Activated CD4-positive, CD25-positive, alpha-beta regulatory T cell treated with anti-CD3 and anti-CD28 coated beads, Interleukin-2, amount 50 U/mL, for 24 hours (primary cell): ENCODE results near the gene PDE11A.

Experiments
- ATAC-seq, 2 donors: fragments of 150-1000 bp; cut with Tn5 transposase; one replicate each; pipeline ENCODE4 v1.10.0; 2021; ENCODE audit warnings: mild to moderate bottlenecking in 1 of 2, moderate library complexity in 1 of 2

PDE11A gene

DNA sequence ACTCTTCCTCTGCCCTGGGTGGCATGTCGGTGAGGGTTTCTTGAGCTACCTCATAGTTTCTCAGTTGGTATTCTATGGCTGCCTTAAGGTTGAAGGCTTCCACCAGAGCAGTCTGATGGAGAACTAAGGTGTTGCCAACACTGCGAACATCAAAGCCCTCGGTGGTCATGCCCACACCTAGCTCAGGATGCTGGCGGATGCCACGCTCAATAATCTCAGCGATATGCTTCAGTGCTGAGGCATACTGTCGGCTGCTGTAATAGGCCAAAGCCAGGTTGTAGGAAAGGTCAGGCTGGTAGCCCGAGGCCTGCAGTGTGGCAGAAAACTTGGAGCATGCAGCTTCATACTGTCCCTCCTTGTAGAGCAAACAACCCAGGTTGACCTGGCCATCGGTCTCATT lies 454.7 kb downstream of the PDE11A start:
- no peak for ATAC-seq

DNA sequence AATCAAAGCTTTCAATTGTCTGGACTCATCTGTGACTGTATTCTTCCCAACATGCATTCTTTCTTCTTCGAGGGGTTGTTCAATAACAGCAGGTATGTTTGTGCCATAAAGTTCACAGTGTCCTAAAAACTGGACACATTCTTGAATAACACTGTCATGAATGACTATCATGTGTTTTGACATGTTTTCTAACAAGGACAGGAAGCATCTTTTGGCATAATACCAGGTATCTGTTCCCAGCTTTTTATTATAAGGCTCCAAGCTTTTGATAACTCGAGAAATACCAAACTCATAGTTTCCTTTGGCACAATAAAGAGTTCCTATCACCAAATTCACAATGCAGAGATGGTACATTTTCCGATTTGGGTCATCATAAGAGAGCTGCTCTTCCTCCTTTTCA lies 455.8 kb downstream of the PDE11A start:
- no peak for ATAC-seq

DNA sequence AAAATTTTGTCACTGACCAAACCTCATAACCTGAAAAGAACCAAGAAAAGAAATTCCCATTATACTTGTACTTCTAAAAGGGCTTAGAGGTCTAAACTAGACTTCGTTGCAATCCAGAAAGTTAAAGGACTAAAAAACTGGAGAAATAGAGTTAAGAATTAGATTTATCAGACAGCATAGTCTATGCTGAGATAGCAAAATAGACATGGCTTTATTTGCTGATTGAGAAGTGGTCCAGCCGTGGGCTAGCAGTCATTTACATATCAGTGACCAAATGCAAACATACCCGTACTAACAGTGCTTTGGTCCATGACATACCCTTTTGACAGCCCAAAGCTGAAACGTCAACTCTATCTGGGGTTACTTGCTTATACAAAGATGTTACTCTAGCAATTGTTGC lies 456.5 kb downstream of the PDE11A start:
- ATAC-seq, result no peak

DNA sequence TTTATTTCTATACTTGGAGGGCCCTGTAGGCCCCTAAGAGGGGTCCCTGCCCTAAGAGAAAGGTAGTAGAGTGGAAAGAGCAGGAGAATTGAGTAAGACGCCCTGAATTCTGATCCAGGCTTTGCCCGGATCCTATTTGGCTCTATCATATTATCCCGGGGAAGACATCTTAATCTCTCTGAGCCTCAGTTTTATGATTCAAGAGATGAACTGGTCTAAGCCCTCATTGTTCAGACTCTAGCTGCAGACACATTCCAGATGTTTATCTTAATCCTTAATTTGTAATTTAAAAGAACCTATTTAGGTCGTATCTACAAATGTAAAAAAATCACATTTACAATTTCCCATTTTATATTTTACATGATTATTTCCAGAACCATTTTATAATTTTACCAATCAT lies 459.9 kb downstream of the PDE11A start:
- no peak for ATAC-seq

DNA sequence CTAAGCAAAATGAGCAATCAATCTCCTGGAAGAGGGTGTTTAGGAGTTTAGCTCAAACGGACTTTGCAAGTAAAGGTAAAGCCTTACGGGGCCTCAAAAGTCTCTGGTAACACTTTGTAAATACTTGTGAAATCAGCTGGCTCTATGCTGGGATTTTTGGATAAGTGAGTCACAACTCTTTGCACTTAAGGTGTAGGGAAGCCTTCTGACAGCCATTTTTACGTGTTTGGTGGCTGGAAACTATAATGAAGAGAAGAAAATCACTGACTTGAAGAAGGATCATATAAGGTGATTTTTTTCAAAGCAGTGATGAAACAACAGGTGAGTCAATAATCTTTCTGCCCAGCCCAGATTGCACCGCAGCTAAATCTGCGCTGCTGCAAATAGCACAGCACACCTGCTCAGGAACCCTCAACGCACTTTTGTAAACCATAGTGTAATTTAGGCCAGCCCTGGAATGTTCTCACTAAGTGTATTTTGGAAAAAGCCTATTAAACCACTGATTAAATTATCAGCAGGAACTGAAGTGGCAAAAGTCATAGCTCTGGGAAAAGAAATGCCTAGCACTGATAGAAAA lies 461.2 kb downstream of the PDE11A start:
- no peak for ATAC-seq

DNA sequence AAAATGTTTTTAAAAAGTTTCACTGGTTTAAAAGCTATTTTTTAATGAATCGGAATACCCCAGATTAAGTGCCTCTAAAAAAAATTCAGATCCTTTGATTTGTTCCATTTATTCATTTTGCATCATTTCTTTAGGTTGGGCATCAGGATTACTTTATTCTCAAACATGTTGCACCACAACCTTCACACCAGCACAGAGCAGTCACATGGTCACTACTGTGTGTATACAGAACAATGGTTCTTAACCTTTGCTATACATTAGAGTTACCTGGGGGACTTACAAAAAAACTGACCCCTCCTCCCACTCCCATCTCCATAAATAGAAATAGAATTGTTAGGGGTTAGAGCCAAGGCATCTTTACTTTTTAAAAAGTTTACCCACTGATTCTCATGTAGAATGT lies 461.8 kb downstream of the PDE11A start:
- ATAC-seq, result no peak

DNA sequence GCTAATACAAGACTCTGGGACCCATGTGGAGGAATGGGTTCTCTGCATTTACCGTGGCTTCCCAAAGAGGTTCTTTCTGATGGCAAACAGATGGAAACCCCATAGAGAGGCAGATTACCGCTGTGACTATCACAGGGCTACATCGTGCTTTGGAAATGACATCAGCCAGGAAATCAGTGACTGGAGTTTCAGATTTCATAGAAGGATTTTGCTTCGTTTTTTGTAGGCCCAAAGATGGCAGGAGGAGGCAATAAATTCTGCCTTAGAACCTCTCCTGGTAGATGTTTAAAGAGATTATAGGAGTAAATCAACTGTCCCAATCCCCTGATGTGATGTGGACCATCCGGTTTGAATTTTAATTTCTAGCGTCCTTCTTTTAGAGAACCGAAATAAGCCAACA lies 465.9 kb downstream of the PDE11A start:
- no peak for ATAC-seq

DNA sequence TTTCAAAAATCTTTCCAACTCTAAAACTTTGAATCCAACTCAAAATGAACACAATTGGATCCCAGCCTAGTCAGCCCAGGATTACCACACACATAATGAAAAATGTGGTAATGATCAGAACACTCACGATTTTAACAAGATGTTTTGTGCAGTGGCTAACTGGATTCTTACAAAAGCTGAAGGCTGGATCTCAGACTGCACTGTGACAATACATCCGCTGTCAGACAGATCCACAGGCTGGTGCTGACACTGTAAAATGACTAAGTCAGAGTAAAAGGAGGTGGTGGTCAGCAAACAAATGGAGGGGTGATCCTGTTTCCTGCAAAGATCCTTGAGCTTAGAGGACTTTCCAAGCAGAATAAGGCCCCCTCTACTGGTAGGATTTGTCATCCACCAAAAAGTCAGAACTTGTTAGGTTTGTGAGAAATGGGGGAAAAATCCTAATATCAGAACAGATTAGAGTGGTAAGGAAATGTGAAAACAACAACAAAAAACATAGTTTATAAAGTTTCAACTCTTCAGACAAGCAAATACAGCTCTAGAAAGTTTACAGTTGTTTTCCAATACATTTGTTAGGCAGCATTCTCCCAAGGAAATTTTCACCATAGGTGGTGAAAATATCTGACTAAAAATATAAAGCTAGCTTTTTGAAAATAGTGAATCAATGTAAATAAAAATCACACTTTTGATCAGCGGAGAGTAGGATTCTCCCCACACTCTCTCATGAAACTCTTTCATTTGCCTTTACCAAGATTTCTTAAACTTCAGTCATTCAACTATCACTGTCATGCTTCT lies 468.1 kb downstream of the PDE11A start:
- ATAC-seq, result no peak

DNA sequence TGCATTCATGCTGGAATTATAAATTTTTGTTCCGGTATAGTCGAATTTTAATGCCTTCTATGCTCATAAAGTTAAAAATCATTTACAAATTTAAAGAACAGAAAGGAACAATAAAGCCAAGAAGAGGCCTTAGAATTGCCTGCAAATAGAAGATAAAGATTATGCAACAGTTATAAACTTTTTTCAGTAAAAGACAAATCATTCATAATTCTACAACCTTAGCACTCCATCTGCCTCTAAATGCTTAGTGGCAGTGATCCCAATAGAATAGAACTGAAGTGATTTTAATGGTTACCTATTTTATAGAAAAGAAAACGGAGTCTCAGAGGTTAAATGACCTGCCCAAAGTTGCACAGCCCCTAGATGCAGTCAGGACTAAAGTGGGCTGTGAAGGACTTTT lies 468.8 kb downstream of the PDE11A start:
- no peak for ATAC-seq

DNA sequence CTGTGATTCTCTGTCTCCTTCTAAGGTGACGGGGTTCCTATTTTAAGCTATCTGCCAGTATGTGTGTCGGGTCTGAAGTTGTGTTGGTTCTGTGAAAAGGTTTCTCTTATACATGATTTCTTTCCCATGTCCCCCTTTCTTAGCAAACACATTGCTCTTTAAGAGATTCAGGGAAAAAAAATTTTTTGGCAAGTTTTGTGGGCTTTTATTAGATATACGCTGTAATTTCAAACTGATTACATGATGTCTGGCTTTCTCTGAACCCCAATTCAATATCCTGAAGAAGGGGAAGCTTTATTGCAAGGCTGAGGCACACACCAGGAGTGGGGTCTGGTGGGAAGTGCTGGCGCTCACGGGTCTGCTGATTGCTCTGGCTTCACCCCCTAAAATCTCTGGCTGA lies 469.4 kb downstream of the PDE11A start:
- ATAC-seq, result no peak

DNA sequence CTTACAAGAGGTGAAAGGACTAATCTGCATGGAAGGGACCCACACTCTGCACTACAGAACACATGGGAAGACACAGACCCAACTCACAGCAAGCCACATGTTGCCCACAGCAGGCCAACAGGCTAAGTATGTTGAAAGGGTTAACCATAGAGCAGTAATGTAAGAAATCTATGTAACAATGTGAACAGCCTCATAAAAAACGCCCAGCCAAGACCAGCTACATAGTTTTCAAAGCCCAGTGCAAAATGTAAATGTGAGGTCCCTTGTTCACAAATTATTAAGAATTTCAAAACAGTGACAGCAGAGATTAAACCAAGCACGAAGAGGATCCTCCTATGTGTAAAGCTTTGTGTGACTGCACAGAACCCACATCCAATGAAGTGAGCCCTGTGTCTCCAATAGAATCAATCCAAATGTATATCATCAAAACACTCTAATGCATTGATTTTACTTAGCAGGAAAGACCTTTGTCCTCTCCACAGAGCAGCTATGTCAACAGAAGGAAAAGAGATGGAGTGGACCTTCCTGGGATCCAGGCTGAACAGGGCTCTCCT lies 469.9 kb downstream of the PDE11A start:
- no peak for ATAC-seq

DNA sequence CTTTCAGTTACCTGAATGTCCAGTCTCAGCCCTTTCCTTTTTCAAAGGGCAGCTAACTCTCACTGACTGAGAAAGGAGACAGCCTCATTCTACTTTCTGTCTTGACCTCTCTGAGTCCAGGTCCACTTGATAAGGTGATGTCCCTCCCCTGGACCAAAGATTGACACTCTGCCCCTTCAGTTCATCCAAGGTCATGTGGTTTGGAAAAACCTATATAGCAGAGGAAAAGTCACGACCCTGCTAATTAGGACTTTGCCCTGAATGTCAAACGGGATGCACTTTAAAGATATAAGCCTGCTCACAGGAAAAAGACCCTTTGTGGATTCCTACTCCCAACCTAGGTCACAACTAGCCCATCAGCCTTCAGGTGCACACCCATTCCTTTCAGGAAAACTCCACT lies 471.7 kb downstream of the PDE11A start:
- ATAC-seq, result no peak

DNA sequence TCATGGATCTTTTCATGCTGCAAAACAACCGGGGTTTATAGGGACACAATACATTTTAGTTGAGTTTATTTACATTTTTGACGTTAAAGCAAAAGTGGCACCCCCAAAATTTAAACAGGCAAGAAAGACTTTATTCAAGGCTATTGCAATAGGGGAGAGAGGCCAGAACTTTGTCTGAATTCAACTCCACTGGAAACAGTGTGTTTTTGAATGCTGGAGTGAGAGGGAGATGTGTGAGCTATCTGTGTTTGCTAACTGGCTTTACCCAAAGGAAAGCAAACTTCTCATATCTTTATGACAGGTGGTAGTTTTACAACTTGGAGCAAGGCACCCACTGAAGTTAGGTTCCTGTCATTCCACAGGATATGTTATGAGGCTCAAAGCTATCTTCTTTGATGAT lies 472.6 kb downstream of the PDE11A start:
- ATAC-seq, result no peak

DNA sequence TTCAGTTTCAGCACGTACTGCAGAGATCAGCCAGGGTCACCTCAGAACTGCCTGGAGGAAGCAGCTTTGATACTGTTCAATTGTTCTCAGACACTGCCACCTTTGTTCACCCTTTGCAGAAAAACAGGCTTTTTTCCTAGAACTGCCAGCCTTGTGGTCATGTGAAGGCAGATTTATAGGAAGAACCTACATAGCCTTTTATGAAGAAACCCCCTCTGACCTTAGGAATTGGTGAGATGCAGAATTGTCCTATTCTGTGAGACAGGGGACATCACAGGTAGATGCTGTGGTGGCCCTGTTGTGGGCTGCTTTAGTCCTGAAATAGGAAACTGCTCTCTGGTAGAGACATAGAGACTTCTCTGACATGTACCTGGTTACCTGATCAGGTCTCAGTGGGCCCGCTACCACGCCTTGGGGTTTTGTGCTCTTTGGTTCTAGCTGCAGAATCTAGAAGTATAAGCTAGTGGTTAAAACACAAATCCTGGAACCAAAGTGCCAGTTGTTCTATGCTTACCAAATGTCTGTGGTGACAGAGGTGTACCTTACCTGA lies 473.4 kb downstream of the PDE11A start:
- no peak for ATAC-seq

DNA sequence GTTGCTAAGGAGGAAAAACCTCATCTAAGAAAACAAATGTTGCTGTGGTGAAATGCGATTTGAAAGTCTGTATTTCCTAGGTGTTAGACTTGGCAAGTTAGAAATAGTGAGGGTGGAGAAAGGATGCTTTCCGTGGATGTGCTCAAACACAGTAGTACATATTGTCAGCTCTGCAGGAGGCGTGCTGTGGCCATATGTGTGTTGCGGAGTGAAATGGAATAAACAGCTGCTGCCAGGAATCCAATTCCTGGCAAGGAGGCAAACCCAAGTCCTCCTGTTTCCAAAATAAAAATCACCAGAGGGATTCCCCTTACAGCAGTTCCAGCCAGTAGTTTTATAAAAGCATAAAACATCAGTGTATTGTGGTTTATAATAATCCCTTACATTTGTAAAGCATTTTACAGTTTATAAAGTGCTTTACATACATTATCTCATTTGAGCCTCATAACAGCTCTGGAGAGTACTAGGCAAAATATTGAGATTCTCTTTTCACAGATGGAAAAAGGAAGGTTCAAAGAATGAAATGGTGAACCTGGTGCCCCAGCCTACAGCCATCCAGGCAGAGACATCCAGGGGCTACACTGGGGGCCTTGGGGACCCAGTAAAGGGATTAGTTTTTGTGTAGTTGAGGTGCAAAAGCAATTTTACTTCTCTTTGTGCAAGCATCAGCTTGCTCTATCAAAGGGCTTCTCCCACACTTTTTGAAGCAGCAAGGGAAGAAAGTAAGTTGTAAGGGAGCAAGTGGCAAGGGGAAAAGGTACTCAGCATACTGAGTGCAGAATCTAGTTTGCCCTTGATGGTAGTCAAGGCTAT lies 474.0 kb downstream of the PDE11A start:
- ATAC-seq, result no peak

DNA sequence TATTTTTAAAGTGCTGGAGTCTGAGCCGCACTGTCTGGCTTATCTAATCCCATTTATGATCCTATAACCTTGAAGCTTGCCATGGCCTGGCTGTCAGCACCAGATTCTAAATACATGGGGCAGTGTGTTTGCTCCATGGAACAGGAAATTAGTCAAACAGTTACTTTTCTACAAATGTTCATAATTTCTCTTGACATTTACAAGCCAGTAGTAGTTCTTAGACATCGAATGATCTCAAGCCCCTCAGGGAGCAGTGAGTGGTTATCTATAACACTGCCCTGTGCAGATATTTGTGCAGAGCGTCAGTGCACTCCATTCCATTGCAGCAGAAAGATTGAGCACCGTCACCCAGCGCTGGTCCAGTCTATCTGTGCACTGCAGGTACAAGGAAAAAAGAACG lies 474.8 kb downstream of the PDE11A start:
- no peak for ATAC-seq

DNA sequence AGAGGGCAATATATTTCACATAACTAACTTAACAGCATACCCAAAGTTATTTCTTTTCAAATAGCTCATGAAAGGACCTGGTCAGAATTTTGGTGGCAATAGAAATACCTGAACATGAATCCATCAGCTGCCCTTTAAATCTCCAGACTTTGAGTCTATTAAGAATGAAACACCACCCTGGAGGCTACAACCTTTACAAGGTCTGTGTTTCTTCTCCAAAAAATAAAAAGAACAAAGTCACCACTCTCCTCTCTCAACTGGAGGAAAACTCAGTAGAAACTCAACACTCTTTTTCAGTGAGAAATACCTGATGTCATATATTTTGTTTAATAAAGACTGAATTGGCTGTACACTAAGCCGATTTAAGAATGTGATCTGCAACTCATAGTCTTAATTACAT lies 475.7 kb downstream of the PDE11A start:
- no peak for ATAC-seq

DNA sequence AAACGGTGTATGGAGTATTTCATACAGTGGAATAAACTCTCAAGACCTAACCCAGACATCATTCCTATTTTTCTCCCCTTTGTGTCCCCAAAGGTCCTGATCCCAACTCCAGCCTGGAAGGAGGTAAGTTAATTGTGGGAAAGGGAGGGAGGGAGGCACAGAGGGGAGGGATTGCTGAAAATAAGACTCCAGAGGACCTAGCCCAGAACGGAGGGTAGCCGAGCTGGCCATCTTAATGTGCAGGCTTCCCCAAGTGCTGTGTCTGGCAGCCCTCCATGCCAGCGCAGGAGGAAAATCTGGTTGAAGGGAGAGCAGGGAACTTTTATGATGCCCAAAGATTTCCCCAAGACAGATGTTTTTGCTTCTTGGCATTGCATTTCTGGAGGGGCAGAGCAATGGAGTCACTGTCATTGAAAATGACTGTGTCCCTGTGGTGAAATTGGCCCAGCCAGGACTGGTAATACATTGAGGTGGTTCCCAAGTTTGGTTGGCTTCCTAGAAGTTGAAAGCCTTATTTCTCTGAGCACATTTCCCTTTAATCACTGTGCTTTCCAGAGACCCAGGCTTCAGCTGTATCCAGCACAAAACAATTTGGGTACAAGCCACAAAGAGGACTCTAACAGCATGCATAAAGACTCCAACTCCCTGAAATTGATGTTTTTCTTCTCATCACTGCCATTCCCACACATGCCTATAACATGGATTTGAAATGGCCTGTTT lies 477.3 kb downstream of the PDE11A start:
- no peak for ATAC-seq

DNA sequence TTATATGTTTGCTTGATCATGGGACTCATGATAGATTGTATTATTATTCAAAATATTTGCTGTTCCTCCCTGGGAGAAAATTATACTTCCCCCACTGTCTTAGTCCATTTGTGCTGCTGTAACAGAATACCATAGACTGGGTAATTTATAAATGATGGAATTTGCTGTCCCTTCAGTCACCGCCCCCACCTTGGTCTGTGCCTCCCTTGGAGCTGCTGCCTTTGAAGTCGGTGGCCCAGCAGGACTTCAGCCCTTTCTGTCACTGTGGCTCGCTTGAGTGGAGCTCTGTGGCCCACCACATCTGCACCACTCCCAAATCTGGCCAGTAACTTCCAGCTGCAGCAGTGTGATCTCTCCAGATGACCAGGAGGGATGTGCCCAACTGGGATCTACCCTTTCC lies 479.2 kb downstream of the PDE11A start:
- ATAC-seq, result no peak

DNA sequence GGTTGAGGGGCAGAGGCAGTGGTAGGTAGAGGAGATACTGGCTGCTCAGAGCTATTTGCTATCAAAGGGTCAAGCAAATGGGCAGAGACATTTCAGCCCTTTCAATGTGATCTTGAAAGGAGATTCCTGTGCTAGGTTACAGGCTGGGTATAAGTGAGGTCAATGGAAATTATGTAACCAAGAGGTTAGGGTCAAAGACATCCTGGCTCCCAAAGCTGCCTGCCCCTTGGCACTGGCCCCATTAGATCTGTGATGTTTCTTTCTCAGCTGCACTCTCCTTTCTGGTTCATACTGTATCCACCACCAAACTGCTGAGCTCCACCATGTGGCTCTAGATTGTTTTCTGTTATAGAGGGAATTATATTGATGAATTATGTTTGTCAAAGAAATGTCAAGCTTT lies 479.6 kb downstream of the PDE11A start:
- ATAC-seq, result no peak

DNA sequence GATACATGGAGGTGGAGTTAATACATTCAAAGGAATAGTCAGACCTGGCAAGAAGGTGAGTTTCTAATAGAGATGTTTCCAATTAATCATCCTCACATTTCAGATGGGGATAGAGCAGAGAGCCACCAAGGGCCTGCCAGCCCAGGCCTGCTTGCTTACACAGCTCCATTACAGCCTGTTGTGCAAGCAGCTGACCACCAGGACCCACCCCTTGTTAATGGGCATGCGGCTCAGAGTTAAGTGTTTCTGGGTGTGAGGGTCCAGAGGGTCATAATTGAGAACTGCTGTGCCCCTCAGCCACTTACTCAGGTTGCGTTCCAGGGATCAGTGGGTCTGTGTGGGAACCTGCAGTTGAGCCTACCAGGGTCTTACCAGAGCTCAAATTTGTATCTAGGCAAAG lies 480.2 kb downstream of the PDE11A start:
- no peak for ATAC-seq

DNA sequence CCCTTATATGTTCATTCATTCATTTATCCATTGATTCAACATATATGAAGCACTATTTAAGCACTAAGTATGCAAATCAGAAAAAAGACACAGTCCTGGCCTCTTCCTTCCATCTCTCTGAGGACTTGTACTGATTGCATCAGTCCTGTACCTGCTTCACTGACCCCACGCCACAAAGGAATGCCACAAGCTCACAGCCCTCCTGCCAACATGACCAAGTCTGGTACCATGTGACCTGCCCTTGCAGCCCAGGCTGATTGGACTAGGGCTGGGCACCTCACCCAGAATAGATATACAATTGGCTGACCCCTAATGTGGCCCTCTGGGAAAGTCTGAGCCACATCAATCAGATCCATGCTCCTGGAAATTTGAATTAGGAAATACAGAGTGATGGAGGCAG lies 483.4 kb downstream of the PDE11A start:
- ATAC-seq, result no peak

DNA sequence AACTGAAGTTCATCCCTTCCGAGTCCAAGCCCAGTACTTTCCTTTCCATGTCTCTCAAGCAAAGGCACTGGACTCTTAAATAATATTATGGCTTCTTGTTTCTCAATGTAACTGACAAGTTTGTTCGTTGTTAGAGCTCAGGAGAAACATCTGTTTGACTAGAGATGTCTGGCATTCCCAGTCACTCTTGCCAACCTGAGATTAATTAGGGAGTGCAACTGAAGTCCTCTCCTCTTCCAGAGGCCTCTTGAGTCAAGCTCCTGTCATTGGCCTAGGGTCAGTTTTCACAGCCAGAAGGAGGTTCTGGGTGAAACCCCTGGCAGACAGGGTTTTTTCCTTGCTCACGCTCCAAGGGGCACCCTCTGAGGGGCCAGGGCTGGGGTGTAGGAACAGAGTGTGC lies 483.9 kb downstream of the PDE11A start:
- no peak for ATAC-seq
